CD4-positive, alpha-beta T cell treated with Interleukin-6 at 100 ng/mL for 8 hours (primary cell): Measurements from ENCODE around the gene ABHD16B.
"Not testable (repeated sequence)": the region's sequence is repeated elsewhere in the genome, so short reads cannot be mapped to it uniquely, and the experiment has no call there.

Experiments
- DNase-seq: peaks from one replicate; pipeline ENCODE4 v3.0.0-alpha.2; 2020; ENCODE audit warnings: mixed read lengths, low spot score

ABHD16B gene

GRCh38 chr20:63878899-63879663 lies 17.8 kb downstream of the ABHD16B start:
- DNase-seq: no peak

GRCh38 chr20:63880901-63881300 lies 19.6 kb downstream of the ABHD16B start:
- DNase-seq: not testable (repeated sequence)

- DNase-seq: no peak
Observed at GRCh38 chr20:63881451-63882226, 20.3 kb downstream of the ABHD16B start.

- no peak for DNase-seq
Observed at GRCh38 chr20:63882257-63883200, 21.2 kb downstream of the ABHD16B start.

GRCh38 chr20:63883201-63883593 lies 21.9 kb downstream of the ABHD16B start:
- no peak for DNase-seq

- DNase-seq: no peak
Observed at GRCh38 chr20:63884506-63885263, 23.4 kb downstream of the ABHD16B start.

GRCh38 chr20:63885264-63886053 lies 24.2 kb downstream of the ABHD16B start:
- no peak for DNase-seq

- DNase-seq: no peak
Observed at GRCh38 chr20:63886054-63886419, 24.7 kb downstream of the ABHD16B start.

- DNase-seq: no peak
Observed at GRCh38 chr20:63886921-63887320, 25.6 kb downstream of the ABHD16B start.

GRCh38 chr20:63889241-63890200 lies 28.2 kb downstream of the ABHD16B start:
- DNase-seq: no peak

- no peak for DNase-seq
Observed at GRCh38 chr20:63890201-63890576, 28.9 kb downstream of the ABHD16B start.

GRCh38 chr20:63890616-63891015 lies 29.3 kb downstream of the ABHD16B start:
- DNase-seq: no peak

- no peak for DNase-seq
Observed at GRCh38 chr20:63891061-63892002, 30.0 kb downstream of the ABHD16B start.

GRCh38 chr20:63892402-63892801 lies 31.1 kb downstream of the ABHD16B start:
- DNase-seq: no peak

- DNase-seq: no peak
Observed at GRCh38 chr20:63893999-63894357, 32.7 kb downstream of the ABHD16B start.

- DNase-seq: peak; percentile 98
Observed at GRCh38 chr20:63894358-63895201, 33.3 kb downstream of the ABHD16B start, which contains the start of gene DNAJC5. DNAJC5 (plus strand) TSS chr20:63895126; CDS start chr20:63928346, 33,220 bp downstream.

- DNase-seq: no peak
Observed at GRCh38 chr20:63895202-63895951, 34.1 kb downstream of the ABHD16B start.
